CD4-positive, alpha-beta T cell (primary cell): ENCODE data around the gene MAP1LC3A. TPM values are rescaled to one million over a fixed set of nuclear protein-coding genes. Genes with fewer than 3 reads are reported as not detected.

ENCODE experiments used
- ATAC-seq: fragments of 200-7000 bp; cut with Tn5 transposase; one replicate; pipeline ENCODE4 v1.10.0; 2022; ENCODE audit warnings: mild to moderate bottlenecking; ENCODE audit not compliant: poor library complexity
- CTCF ChIA-PET: fragments of 350-600 bp; sonication (Branson Sonifier 250); formaldehyde crosslinking; loops from one replicate; lab custom pipeline; 2021; ENCODE audit warnings: antibody characterized with exemption, inconsistent platforms; lab: Charles Lee
- POLR2A ChIA-PET: fragments of 350-600 bp; sonication (Branson Sonifier 250); formaldehyde crosslinking; loops from one replicate; lab custom pipeline; 2021; ENCODE audit warnings: antibody characterized with exemption, inconsistent platforms; lab: Charles Lee
- DNase-seq, 14 experiments: peaks; one replicate each; pipeline ENCODE4 v3.0.0-alpha.2; 2013 to 2020; ENCODE audit warnings: mixed read lengths in 2 of 14
- H3K27ac ChIP-seq, 2 donors: one replicate each; pipeline versions ENCODE4 v1.5.1 to v1.7.0; 2013; ENCODE audit warnings: low read length in 2 of 2, low read depth in 1 of 2, mild to moderate bottlenecking in 1 of 2
- H3K27me3 ChIP-seq, 2 experiments: 1 replicate in 1 of 2; 2 replicates in 1 of 2; pipeline versions ENCODE4 v1.6.1 to v1.7.0; 2013; ENCODE audit warnings: low read length in 2 of 2, control low read depth in 1 of 2, mild to moderate bottlenecking in 1 of 2, moderate library complexity in 1 of 2; ENCODE audit not compliant: insufficient read depth in 2 of 2, control insufficient read depth in 1 of 2
- H3K36me3 ChIP-seq: one replicate; pipeline ENCODE4 v1.6.1; 2013; ENCODE audit warnings: low read length, control low read depth; ENCODE audit not compliant: insufficient read depth
- H3K4me1 ChIP-seq: one replicate; pipeline ENCODE4 v1.6.1; 2013; ENCODE audit warnings: low read length, control low read depth; ENCODE audit not compliant: insufficient read depth
- H3K4me3 ChIP-seq: one replicate; pipeline ENCODE4 v1.5.1; 2013; ENCODE audit warnings: mild to moderate bottlenecking, low read length, moderate library complexity
- H3K9me3 ChIP-seq, 2 experiments: 1 replicate in 1 of 2; 2 replicates in 1 of 2; pipeline versions ENCODE4 v1.6.1 to v1.7.0; 2013; ENCODE audit warnings: low read length in 2 of 2, mild to moderate bottlenecking in 2 of 2, control low read depth in 1 of 2, moderate library complexity in 1 of 2; ENCODE audit not compliant: control insufficient read depth in 1 of 2, insufficient read depth in 1 of 2
- H3K27ac Mint-ChIP-seq: one replicate; pipeline ENCODE4 v1.8.0; 2020; ENCODE audit warnings: mixed read lengths
- H3K27me3 Mint-ChIP-seq: one replicate; pipeline ENCODE4 v1.8.0; 2021; ENCODE audit warnings: mixed read lengths
- H3K36me3 Mint-ChIP-seq: one replicate; pipeline ENCODE4 v1.8.0; 2021; ENCODE audit warnings: low read depth, mixed read lengths
- H3K4me1 Mint-ChIP-seq: one replicate; pipeline ENCODE4 v1.8.0; 2021; ENCODE audit warnings: low read depth, mixed read lengths
- H3K4me3 Mint-ChIP-seq: one replicate; pipeline ENCODE4 v1.8.0; 2020; ENCODE audit warnings: mild to moderate bottlenecking, mixed read lengths
- H3K9me3 Mint-ChIP-seq: one replicate; pipeline ENCODE4 v1.8.0; 2020; ENCODE audit warnings: mixed read lengths
- CTCF ChIP-seq: fragments of 200-600 bp; IDR thresholded peaks from one replicate; pipeline ENCODE4 v1.8.0; 2022; ENCODE audit warnings: antibody characterized with exemption, mild to moderate bottlenecking
- intact Hi-C, 2 experiments: fragments of 100-400 bp; cut with DNase I in 1 of 2; cut with micrococcal nuclease in 1 of 2; formaldehyde crosslinking; loops; one replicate each; pipeline versions ENCODE4 v1.15.1 to v1.9.0; 2023 to 2025; cut with DNase I, micrococcal nuclease
- total RNA-seq, 174 experiments: library from RNA in 2 of 174; stranded (reverse) in 2 of 174; gene quantifications; one replicate each; pipeline ENCODE4 v1.2.3 and lab custom pipeline; 2021 to 2026

MAP1LC3A gene
- total RNA-seq, 2 experiments from 2014 or later = 17.5 to 17.7 TPM

GRCh38 chr20:34525709-34526416 is 32.7 kb upstream of the MAP1LC3A start:
- Histone ChIP-seq H3K27me3 (no peaks in the 10 kb centered on the region), H3K27ac (no peak overlapping the region), H3K4me1 (peaks cover 23% of the 10 kb centered on the region), H3K4me3 (no peak overlapping the region), H3K36me3 (peaks cover 49% of the 10 kb centered on the region), H3K9me3 (no peaks in the 10 kb centered on the region)
- H3K27ac Mint-ChIP-seq = no peak overlapping the region
- CTCF ChIA-PET = no interaction called here
- no peaks in the 10 kb centered on the region for H3K9me3 Mint-ChIP-seq
- peaks cover 40% of the 10 kb centered on the region for H3K4me1 Mint-ChIP-seq
- peaks cover 74% of the 10 kb centered on the region for H3K36me3 Mint-ChIP-seq
- intact Hi-C loops = no loop called here
- ATAC-seq (no peak), DNase-seq (no peak)
- no peak overlapping the region for H3K4me3 Mint-ChIP-seq
- H3K27me3 Mint-ChIP-seq = no peaks in the 10 kb centered on the region
- POLR2A ChIA-PET = no interaction called here
- no peak for TF ChIP-seq CTCF

GRCh38 chr20:34526466-34526865 is 32.1 kb upstream of the MAP1LC3A start:
- Mint-ChIP-seq H3K4me1 (peaks cover 36% of the 10 kb centered on the region), H3K27ac (no peak overlapping the region), H3K9me3 (no peaks in the 10 kb centered on the region), H3K36me3 (peaks cover 80% of the 10 kb centered on the region), H3K27me3 (no peaks in the 10 kb centered on the region), H3K4me3 (no peak overlapping the region)
- Histone ChIP-seq H3K27me3 (no peaks in the 10 kb centered on the region), H3K36me3 (peaks cover 56% of the 10 kb centered on the region), H3K9me3 (no peaks in the 10 kb centered on the region), H3K27ac (no peak overlapping the region), H3K4me1 (peaks cover 24% of the 10 kb centered on the region), H3K4me3 (no peak overlapping the region)
- no peak for TF ChIP-seq CTCF
- ATAC-seq = no peak
- POLR2A ChIA-PET = no interaction called here
- CTCF ChIA-PET = interaction anchor here (1.1 to 1.2 kb wide), 2 partner anchors 8 to 12 kb away, joined by 3 read pairs; no protein-coding TSS in a partner anchor
- DNase-seq = no peak
- intact Hi-C loops = no loop called here

- no peak overlapping the region for H3K27ac ChIP-seq
- ChIA-PET POLR2A (no interaction called here), CTCF (interaction anchor here (1.1 to 1.2 kb wide), 2 partner anchors 9 to 11 kb away, joined by 3 read pairs; no protein-coding TSS in a partner anchor)
- no peak for ATAC-seq
- Mint-ChIP-seq H3K27ac (no peak overlapping the region), H3K4me1 (peaks cover 30% of the 10 kb centered on the region), H3K4me3 (no peak overlapping the region), H3K36me3 (peaks cover 82% of the 10 kb centered on the region), H3K9me3 (no peaks in the 10 kb centered on the region), H3K27me3 (no peaks in the 10 kb centered on the region)
- H3K27me3 ChIP-seq = no peaks in the 10 kb centered on the region
- H3K4me3 ChIP-seq = no peak overlapping the region
- DNase-seq = no peak
- intact Hi-C loops = no loop called here
- peaks cover 61% of the 10 kb centered on the region for H3K36me3 ChIP-seq
- H3K9me3 ChIP-seq = no peaks in the 10 kb centered on the region
- H3K4me1 ChIP-seq = peaks cover 24% of the 10 kb centered on the region
- TF ChIP-seq CTCF = no peak
These were observed 31.5 kb upstream of the MAP1LC3A start for GRCh38 chr20:34527016-34527415.
